GM21576 (cell line): ENCODE data around the gene LRRC38.
"Not testable (repeated sequence)": the region's sequence is repeated elsewhere in the genome, so short reads cannot be mapped to it uniquely, and the experiment has no call there.

Experiments used
- ATAC-seq: cut with Tn5 transposase; IDR thresholded peaks from one replicate; pipeline ENCODE4 v1.9.1; 2021; ENCODE audit warnings: mild to moderate bottlenecking, moderate library complexity; ENCODE audit not compliant: unreplicated experiment

LRRC38 gene

GRCh38 chr1:13469343-13469742 lies 44.5 kb downstream of the LRRC38 start:
- ATAC-seq = no peak

- ATAC-seq = no peak
Measured at GRCh38 chr1:13465515-13465914, 48.3 kb downstream of the LRRC38 start.

- no peak for ATAC-seq
Measured at GRCh38 chr1:13462682-13463081, 51.1 kb downstream of the LRRC38 start.

GRCh38 chr1:13461977-13462376 lies 51.8 kb downstream of the LRRC38 start:
- no peak for ATAC-seq

- ATAC-seq = no peak
Measured at GRCh38 chr1:13456904-13457532, 56.8 kb downstream of the LRRC38 start.

GRCh38 chr1:13451399-13451965 lies 62.3 kb downstream of the LRRC38 start:
- no peak for ATAC-seq

GRCh38 chr1:13450204-13450603 lies 63.6 kb downstream of the LRRC38 start:
- ATAC-seq = no peak

- ATAC-seq = no peak
Measured at GRCh38 chr1:13443335-13443979, 70.3 kb downstream of the LRRC38 start.

GRCh38 chr1:13439104-13439783 lies 74.6 kb downstream of the LRRC38 start:
- ATAC-seq = not testable (repeated sequence)

GRCh38 chr1:13435458-13435857 lies 78.3 kb downstream of the LRRC38 start:
- ATAC-seq = no peak

GRCh38 chr1:13433694-13434358 lies 80.0 kb downstream of the LRRC38 start:
- not testable (repeated sequence) for ATAC-seq

- no peak for ATAC-seq
Measured at GRCh38 chr1:13432251-13432650, 81.6 kb downstream of the LRRC38 start.

GRCh38 chr1:13430495-13430894 lies 83.3 kb downstream of the LRRC38 start:
- ATAC-seq = no peak
